SK-N-SH treated with all-trans-retinoic acid at 6 μM for 48 hours (cell line): ENCODE results near the gene HOXC9.

Source experiments
- ATAC-seq: fragments of 200-7000 bp; cut with Tn5 transposase; 3 replicates; pipeline ENCODE4 v1.9.1; 2020; ENCODE audit warnings: mild to moderate bottlenecking, moderate library complexity
- ARNTL ChIP-seq: fragments of 450-650 bp; formaldehyde crosslinking; IDR thresholded peaks from 2 replicates; pipeline ENCODE4 v1.5.0; 2020; ENCODE audit warnings: low read depth, mild to moderate bottlenecking, moderate library complexity, borderline replicate concordance
- BACH2 ChIP-seq: fragments of 250-450 bp; sonication (Bioruptor Pico); IDR thresholded peaks from 2 replicates; pipeline ENCODE4 v1.9.0; 2021; ENCODE audit warnings: mild to moderate bottlenecking, borderline replicate concordance
- CREB5 ChIP-seq: fragments of 250-450 bp; sonication (Bioruptor Pico); IDR thresholded peaks from 2 replicates; pipeline ENCODE4 v1.5.1; 2020; ENCODE audit warnings: low read depth, mild to moderate bottlenecking, moderate library complexity
- CSDC2 ChIP-seq: fragments of 250-450 bp; sonication (Bioruptor Pico); IDR thresholded peaks from 2 replicates; pipeline ENCODE4 v1.5.0; 2020; ENCODE audit warnings: mild to moderate bottlenecking, moderate library complexity
- ESRRG ChIP-seq: fragments of 250-450 bp; sonication (Bioruptor Pico); IDR thresholded peaks from 2 replicates; pipeline ENCODE4 v1.6.1; 2021; ENCODE audit warnings: mild to moderate bottlenecking
- GLIS3 ChIP-seq: fragments of 250-450 bp; sonication (Bioruptor Pico); IDR thresholded peaks from 2 replicates; pipeline ENCODE4 v1.5.0; 2020; ENCODE audit warnings: mild to moderate bottlenecking, moderate library complexity
- ISL1 ChIP-seq: fragments of 250-450 bp; sonication (Bioruptor Pico); IDR thresholded peaks from 2 replicates; pipeline ENCODE4 v2.1.2; 2022; ENCODE audit warnings: mild to moderate bottlenecking, moderate library complexity
- OSR1 ChIP-seq: fragments of 250-450 bp; sonication (Bioruptor Pico); IDR thresholded peaks from 2 replicates; pipeline ENCODE4 v1.8.0; 2022; ENCODE audit warnings: moderate library complexity, mild to moderate bottlenecking, inconsistent platforms
- PATZ1 ChIP-seq: fragments of 250-450 bp; sonication (Bioruptor Pico); IDR thresholded peaks from 2 replicates; pipeline ENCODE4 v1.8.0; 2020; ENCODE audit warnings: mild to moderate bottlenecking, moderate library complexity, borderline replicate concordance
- POU6F1 ChIP-seq: fragments of 250-450 bp; sonication (Bioruptor Pico); IDR thresholded peaks from 2 replicates; pipeline ENCODE4 v1.8.0; 2021; ENCODE audit warnings: low read depth, mild to moderate bottlenecking, moderate library complexity, borderline replicate concordance
- PPARA ChIP-seq: fragments of 250-450 bp; sonication (Bioruptor Pico); IDR thresholded peaks from 2 replicates; pipeline ENCODE4 v1.5.0; 2020; ENCODE audit warnings: mild to moderate bottlenecking, borderline replicate concordance
- RARB ChIP-seq: fragments of 250-450 bp; sonication (Bioruptor Pico); IDR thresholded peaks from 2 replicates; pipeline ENCODE4 v1.8.0; 2021; ENCODE audit warnings: mild to moderate bottlenecking, moderate library complexity
- SNAI2 ChIP-seq: fragments of 250-450 bp; sonication (Bioruptor Pico); IDR thresholded peaks from 2 replicates; pipeline ENCODE4 v1.5.0; 2020; ENCODE audit warnings: mild to moderate bottlenecking, moderate library complexity
- TCF4 ChIP-seq: fragments of 250-450 bp; sonication (Bioruptor Pico); IDR thresholded peaks from 2 replicates; pipeline ENCODE4 v1.8.0; 2021; ENCODE audit warnings: mild to moderate bottlenecking, moderate library complexity, borderline replicate concordance
- TOX ChIP-seq: fragments of 250-450 bp; sonication (Bioruptor Pico); IDR thresholded peaks from 2 replicates; pipeline ENCODE4 v1.8.0; 2021; ENCODE audit warnings: mild to moderate bottlenecking, moderate library complexity, borderline replicate concordance
- TSHZ2 ChIP-seq: fragments of 250-450 bp; sonication (Bioruptor Pico); IDR thresholded peaks from 2 replicates; pipeline ENCODE4 v1.5.0; 2020; ENCODE audit warnings: mild to moderate bottlenecking, moderate library complexity
- ZC3H10 ChIP-seq: fragments of 250-450 bp; sonication (Bioruptor Pico); IDR thresholded peaks from 2 replicates; pipeline ENCODE4 v1.5.1; 2021; ENCODE audit warnings: mild to moderate bottlenecking, moderate library complexity
- ZFP3 ChIP-seq: fragments of 250-450 bp; sonication (Bioruptor Pico); IDR thresholded peaks from 2 replicates; pipeline ENCODE4 v1.5.0; 2020; ENCODE audit warnings: mild to moderate bottlenecking, moderate library complexity
- ZFP30 ChIP-seq: fragments of 450-650 bp; formaldehyde crosslinking; IDR thresholded peaks from 2 replicates; pipeline ENCODE4 v1.5.0; 2022; ENCODE audit warnings: mild to moderate bottlenecking, moderate library complexity
- ZNF565 ChIP-seq: fragments of 450-650 bp; formaldehyde crosslinking; conservative IDR thresholded peaks from 2 replicates; pipeline ENCODE4 v1.5.0; 2020; ENCODE audit warnings: low read depth, mild to moderate bottlenecking, moderate library complexity
- ZNF70 ChIP-seq: fragments of 450-650 bp; formaldehyde crosslinking; IDR thresholded peaks from 2 replicates; pipeline ENCODE4 v1.5.0; 2020; ENCODE audit warnings: mild to moderate bottlenecking, moderate library complexity
- ZNF8 ChIP-seq: fragments of 450-650 bp; formaldehyde crosslinking; IDR thresholded peaks from 2 replicates; pipeline ENCODE4 v1.5.0; 2020; ENCODE audit warnings: mild to moderate bottlenecking, moderate library complexity

HOXC9 gene

GRCh38 chr12:54012631-54013409, 12.9 kb downstream of the HOXC9 start:
- TF ChIP-seq RARB (CRISPR knock-in tag) (no peak), OSR1 (CRISPR knock-in tag) (no peak), PPARA (no peak), ZNF565 (CRISPR knock-in tag) (no peak), TOX (CRISPR knock-in tag) (no peak), SNAI2 (no peak), CREB5 (CRISPR knock-in tag) (no peak), ZNF8 (CRISPR knock-in tag) (no peak), ISL1 (CRISPR knock-in tag) (no peak), ESRRG (CRISPR knock-in tag) (no peak), BACH2 (CRISPR knock-in tag) (no peak), ARNTL (no peak), TSHZ2 (CRISPR knock-in tag) (no peak), PATZ1 (CRISPR knock-in tag) (no peak), ZFP3 (CRISPR knock-in tag) (no peak), POU6F1 (no peak), CSDC2 (no peak), ZNF70 (CRISPR knock-in tag) (no peak)
- ATAC-seq, result no peak

GRCh38 chr12:54014377-54015017, 14.5 kb downstream of the HOXC9 start:
- no peak for ATAC-seq
- TF ChIP-seq ZNF565 (CRISPR knock-in tag) (no peak), PPARA (no peak), ZC3H10 (CRISPR knock-in tag) (no peak), ZFP30 (CRISPR knock-in tag) (no peak)

GRCh38 chr12:54015018-54015931, 15.3 kb downstream of the HOXC9 start:
- no peak for ATAC-seq
- TF ChIP-seq SNAI2 (no peak), CREB5 (CRISPR knock-in tag) (no peak), ESRRG (CRISPR knock-in tag) (no peak), OSR1 (CRISPR knock-in tag) (no peak), ZNF565 (CRISPR knock-in tag) (no peak), GLIS3 (CRISPR knock-in tag) (no peak), TCF4 (CRISPR knock-in tag) (no peak), POU6F1 (no peak), BACH2 (CRISPR knock-in tag) (no peak), RARB (CRISPR knock-in tag) (no peak), PPARA (no peak)
